ENCODE results near the gene TMCO6.
"Not testable (repeated sequence)": the region's sequence is repeated elsewhere in the genome, so short reads cannot be mapped to it uniquely, and the experiment has no call there.

DNA sequence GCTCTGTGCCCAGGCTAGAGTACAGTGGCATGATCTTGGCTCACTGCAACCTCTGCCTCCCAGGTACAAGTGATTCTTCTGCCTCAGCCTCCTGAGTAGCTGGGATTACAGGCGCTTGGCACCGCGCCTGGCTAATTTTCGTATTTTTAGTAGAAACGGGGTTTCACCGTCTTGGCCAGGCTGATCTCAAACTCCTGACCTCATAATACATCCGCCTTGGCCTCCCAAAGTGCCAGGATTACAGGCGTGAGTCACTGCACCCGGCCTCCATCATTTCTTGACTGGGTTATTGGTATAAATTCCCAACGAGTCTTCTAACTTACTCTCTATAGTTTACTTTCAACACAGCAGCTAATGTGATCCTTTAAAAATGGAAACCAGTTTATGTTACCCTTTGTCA lies 14.4 kb upstream of the TMCO6 start:
- TF ChIP-seq, protein P1, sequence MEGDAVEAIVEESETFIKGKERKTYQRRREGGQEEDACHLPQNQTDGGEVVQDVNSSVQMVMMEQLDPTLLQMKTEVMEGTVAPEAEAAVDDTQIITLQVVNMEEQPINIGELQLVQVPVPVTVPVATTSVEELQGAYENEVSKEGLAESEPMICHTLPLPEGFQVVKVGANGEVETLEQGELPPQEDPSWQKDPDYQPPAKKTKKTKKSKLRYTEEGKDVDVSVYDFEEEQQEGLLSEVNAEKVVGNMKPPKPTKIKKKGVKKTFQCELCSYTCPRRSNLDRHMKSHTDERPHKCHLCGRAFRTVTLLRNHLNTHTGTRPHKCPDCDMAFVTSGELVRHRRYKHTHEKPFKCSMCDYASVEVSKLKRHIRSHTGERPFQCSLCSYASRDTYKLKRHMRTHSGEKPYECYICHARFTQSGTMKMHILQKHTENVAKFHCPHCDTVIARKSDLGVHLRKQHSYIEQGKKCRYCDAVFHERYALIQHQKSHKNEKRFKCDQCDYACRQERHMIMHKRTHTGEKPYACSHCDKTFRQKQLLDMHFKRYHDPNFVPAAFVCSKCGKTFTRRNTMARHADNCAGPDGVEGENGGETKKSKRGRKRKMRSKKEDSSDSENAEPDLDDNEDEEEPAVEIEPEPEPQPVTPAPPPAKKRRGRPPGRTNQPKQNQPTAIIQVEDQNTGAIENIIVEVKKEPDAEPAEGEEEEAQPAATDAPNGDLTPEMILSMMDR (IDR thresholded peaks at IDR 0.05; ENCODE audit: borderline replicate concordance, extremely low read depth, low read length, poor library complexity, severe bottlenecking): not testable (repeated sequence)
- not testable (repeated sequence) for TF ChIP-seq EZH2 (IDR thresholded peaks at IDR 0.05; ENCODE audit: borderline replicate concordance, low read depth, low read length, severe bottlenecking)
